Trophoblast cell (in vitro differentiated cells and primary cell): Measurements from ENCODE around the gene HSD17B14.

Experiments used
- DNase-seq, 2 donors: peaks; one replicate each; pipeline ENCODE4 v3.0.0-alpha.2; 2016
- H2AFZ ChIP-seq: 2 replicates; pipeline ENCODE4 v1.6.1; 2013; ENCODE audit warnings: low read length, moderate library complexity, mild to moderate bottlenecking; ENCODE audit not compliant: insufficient read depth, poor library complexity
- H2AK5ac ChIP-seq: 2 replicates; pipeline ENCODE4 v1.6.1; 2013; ENCODE audit warnings: mild to moderate bottlenecking, low read length
- H2BK120ac ChIP-seq: 2 replicates; pipeline ENCODE4 v1.6.1; 2013; ENCODE audit warnings: low read length, mild to moderate bottlenecking, moderate library complexity; ENCODE audit not compliant: insufficient read depth, poor library complexity
- H2BK12ac ChIP-seq: 2 replicates; pipeline ENCODE4 v1.6.1; 2013; ENCODE audit warnings: mild to moderate bottlenecking, low read length, moderate library complexity
- H2BK5ac ChIP-seq: 2 replicates; pipeline ENCODE4 v1.6.1; 2013; ENCODE audit warnings: low read length, low read depth, moderate library complexity, mild to moderate bottlenecking; ENCODE audit not compliant: poor library complexity
- H3K14ac ChIP-seq: 2 replicates; pipeline ENCODE4 v1.6.1; 2013; ENCODE audit warnings: mild to moderate bottlenecking, low read length
- H3K18ac ChIP-seq: 2 replicates; pipeline ENCODE4 v1.6.1; 2013; ENCODE audit warnings: mild to moderate bottlenecking, low read length
- H3K23ac ChIP-seq: 2 replicates; pipeline ENCODE4 v1.6.1; 2013; ENCODE audit warnings: low read length
- H3K27ac ChIP-seq: 2 replicates; pipeline ENCODE4 v1.5.1; 2013; ENCODE audit warnings: low read depth, mild to moderate bottlenecking, inconsistent platforms, low read length, moderate library complexity
- H3K27me3 ChIP-seq: 2 replicates; pipeline ENCODE4 v1.6.1; 2013; ENCODE audit warnings: inconsistent platforms, mild to moderate bottlenecking, low read length, moderate library complexity; ENCODE audit not compliant: insufficient read depth
- H3K36me3 ChIP-seq, 2 experiments: 1 replicate in 1 of 2; 2 replicates in 1 of 2; pipeline ENCODE4 v1.6.1; 2013; ENCODE audit warnings: low read length in 2 of 2, mild to moderate bottlenecking in 2 of 2, moderate library complexity in 1 of 2; ENCODE audit not compliant: insufficient read depth in 2 of 2, control insufficient read depth in 1 of 2
- H3K4ac ChIP-seq: 2 replicates; pipeline ENCODE4 v1.6.1; 2013; ENCODE audit warnings: low read depth, mild to moderate bottlenecking, low read length, moderate library complexity
- H3K4me1 ChIP-seq, 2 experiments: 1 replicate in 1 of 2; 2 replicates in 1 of 2; pipeline ENCODE4 v1.6.1; 2013; ENCODE audit warnings: low read length in 2 of 2, mild to moderate bottlenecking in 2 of 2, moderate library complexity in 1 of 2; ENCODE audit not compliant: insufficient read depth in 2 of 2, control insufficient read depth in 1 of 2
- H3K4me2 ChIP-seq: 2 replicates; pipeline ENCODE4 v1.6.1; 2013; ENCODE audit warnings: inconsistent platforms, mild to moderate bottlenecking, low read length, moderate library complexity
- H3K4me3 ChIP-seq: 2 replicates; pipeline ENCODE4 v1.5.1; 2013; ENCODE audit warnings: mild to moderate bottlenecking, low read depth, low read length, inconsistent platforms
- H3K79me1 ChIP-seq: one replicate; pipeline ENCODE4 v1.6.1; 2013; ENCODE audit warnings: low read length
- H3K79me2 ChIP-seq: 2 replicates; pipeline ENCODE4 v1.6.1; 2013; ENCODE audit warnings: low read length, mild to moderate bottlenecking; ENCODE audit not compliant: control insufficient read depth, insufficient read depth, poor library complexity
- H3K9ac ChIP-seq: 2 replicates; pipeline ENCODE4 v1.6.1; 2013; ENCODE audit warnings: mild to moderate bottlenecking, low read length
- H3K9me3 ChIP-seq: 2 replicates; pipeline ENCODE4 v1.6.1; 2013; ENCODE audit warnings: low read depth, mild to moderate bottlenecking, control low read depth, inconsistent platforms, low read length; ENCODE audit not compliant: insufficient read depth
- H4K12ac ChIP-seq: 2 replicates; pipeline ENCODE4 v1.6.1; 2013; ENCODE audit warnings: low read depth, mild to moderate bottlenecking, low read length, moderate library complexity
- H4K8ac ChIP-seq: 2 replicates; pipeline ENCODE4 v1.6.1; 2013; ENCODE audit warnings: low read depth, mild to moderate bottlenecking, low read length, moderate library complexity
- H4K91ac ChIP-seq: one replicate; pipeline ENCODE4 v1.6.1; 2013; ENCODE audit warnings: low read depth, mild to moderate bottlenecking, low read length, moderate library complexity
- WGBS: extraction: QIAGEN DNeasy Blood & Tissue Kit; methylation state at CpG from one replicate; pipeline ENCODE4 v1.1.7; 2013; ENCODE audit warnings: missing lambda C conversion rate; ENCODE audit not compliant: insufficient read length, insufficient coverage; ENCODE audit errors: extremely low coverage; 5-methylcytosine and 5-hydroxymethylcytosine counted together

The HSD17B14 gene

GRCh38 chr19:48772503-48772953 is 63.8 kb downstream of the HSD17B14 start:
- no peaks in the 10 kb centered on the region for H3K9me3 ChIP-seq
- no peak overlapping the region for H2BK12ac ChIP-seq
- no peak overlapping the region for H4K12ac ChIP-seq
- no peak overlapping the region for H4K91ac ChIP-seq
- H3K36me3 ChIP-seq = no peaks in the 10 kb centered on the region
- no peak overlapping the region for H4K8ac ChIP-seq
- no peaks in the 10 kb centered on the region for H3K79me2 ChIP-seq
- H3K27me3 ChIP-seq = no peaks in the 10 kb centered on the region
- no peak overlapping the region for H3K4me2 ChIP-seq
- H3K4ac ChIP-seq = no peak overlapping the region
- no peak overlapping the region for H3K4me3 ChIP-seq
- H3K23ac ChIP-seq = no peak overlapping the region
- H3K27ac ChIP-seq = no peak overlapping the region
- no peak overlapping the region for H3K9ac ChIP-seq
- H2BK120ac ChIP-seq = no peak overlapping the region
- no peak overlapping the region for H3K18ac ChIP-seq
- H3K14ac ChIP-seq = no peak overlapping the region
- no peak overlapping the region for H2AK5ac ChIP-seq
- H3K4me1 ChIP-seq = no peaks in the 10 kb centered on the region
- no peak overlapping the region for H2BK5ac ChIP-seq
- peak in 1 of 2 donors; percentile 8 for DNase-seq
- no CpG with 5 or more reads among the region's 13 CpGs for WGBS
- no peaks in the 10 kb centered on the region for H3K79me1 ChIP-seq
- H2AFZ ChIP-seq = no peak overlapping the region

- Histone ChIP-seq H3K4ac (no peak overlapping the region), H3K79me1 (no peaks in the 10 kb centered on the region), H3K9me3 (no peaks in the 10 kb centered on the region), H4K12ac (peak overlapping the region; percentile 35), H4K91ac (no peak overlapping the region), H3K23ac (no peak overlapping the region), H3K4me2 (no peak overlapping the region), H3K14ac (no peak overlapping the region), H2AK5ac (no peak overlapping the region), H3K79me2 (no peaks in the 10 kb centered on the region), H3K27ac (no peak overlapping the region), H3K4me1 (no peaks in the 10 kb centered on the region), H3K4me3 (no peak overlapping the region), H2BK120ac (no peak overlapping the region), H3K27me3 (no peaks in the 10 kb centered on the region), H2BK5ac (no peak overlapping the region), H2BK12ac (no peak overlapping the region), H4K8ac (peak overlapping the region; percentile 46), H3K18ac (no peak overlapping the region), H2AFZ (peak overlapping the region; percentile 79), H3K36me3 (no peaks in the 10 kb centered on the region), H3K9ac (no peak overlapping the region)
- WGBS = no CpG with 5 or more reads among the region's 20 CpGs
- DNase-seq = peak; percentile 68
These were observed 65.4 kb downstream of the HSD17B14 start for GRCh38 chr19:48770734-48771472.

GRCh38 chr19:48770266-48770665 is 66.0 kb downstream of the HSD17B14 start:
- no peak overlapping the region for H3K18ac ChIP-seq
- peak; percentile 91 to 97 for DNase-seq
- WGBS = no CpG with 5 or more reads among the region's 7 CpGs
- no peak overlapping the region for H3K4me3 ChIP-seq
- no peak overlapping the region for H4K91ac ChIP-seq
- no peak overlapping the region for H3K9ac ChIP-seq
- H3K79me2 ChIP-seq = no peaks in the 10 kb centered on the region
- no peak overlapping the region for H3K4ac ChIP-seq
- H2BK5ac ChIP-seq = no peak overlapping the region
- H3K14ac ChIP-seq = no peak overlapping the region
- H2AK5ac ChIP-seq = no peak overlapping the region
- H3K4me2 ChIP-seq = no peak overlapping the region
- no peak overlapping the region for H3K23ac ChIP-seq
- H3K4me1 ChIP-seq = no peaks in the 10 kb centered on the region
- no peak overlapping the region for H2BK12ac ChIP-seq
- no peaks in the 10 kb centered on the region for H3K9me3 ChIP-seq
- no peak overlapping the region for H3K27ac ChIP-seq
- no peak overlapping the region for H4K12ac ChIP-seq
- H2AFZ ChIP-seq = no peak overlapping the region
- H3K79me1 ChIP-seq = no peaks in the 10 kb centered on the region
- H3K36me3 ChIP-seq = no peaks in the 10 kb centered on the region
- no peaks in the 10 kb centered on the region for H3K27me3 ChIP-seq
- no peak overlapping the region for H4K8ac ChIP-seq
- no peak overlapping the region for H2BK120ac ChIP-seq

GRCh38 chr19:48768994-48769713 is 67.1 kb downstream of the HSD17B14 start:
- H3K4me3 ChIP-seq = no peak overlapping the region
- peak; percentile 49 to 78 for DNase-seq
- H4K8ac ChIP-seq = no peak overlapping the region
- H3K79me1 ChIP-seq = no peaks in the 10 kb centered on the region
- no peak overlapping the region for H2AFZ ChIP-seq
- no peak overlapping the region for H3K14ac ChIP-seq
- no peak overlapping the region for H3K9ac ChIP-seq
- H3K27ac ChIP-seq = no peak overlapping the region
- no peak overlapping the region for H4K91ac ChIP-seq
- no peak overlapping the region for H2BK5ac ChIP-seq
- no peaks in the 10 kb centered on the region for H3K9me3 ChIP-seq
- no peak overlapping the region for H4K12ac ChIP-seq
- no peak overlapping the region for H3K4ac ChIP-seq
- H3K23ac ChIP-seq = no peak overlapping the region
- H3K79me2 ChIP-seq = no peaks in the 10 kb centered on the region
- no peaks in the 10 kb centered on the region for H3K36me3 ChIP-seq
- H2AK5ac ChIP-seq = no peak overlapping the region
- H2BK12ac ChIP-seq = no peak overlapping the region
- H2BK120ac ChIP-seq = no peak overlapping the region
- no peaks in the 10 kb centered on the region for H3K27me3 ChIP-seq
- no peak overlapping the region for H3K18ac ChIP-seq
- no peak overlapping the region for H3K4me2 ChIP-seq
- WGBS = 100% methylated on average over 1 of the region's 11 CpGs
- H3K4me1 ChIP-seq = no peaks in the 10 kb centered on the region
